GM08714 (cell line): ENCODE data around the gene HEXB.

Experiments used
- H3K4me3 ChIP-seq: fragments of 200-500 bp; sonication (Bioruptor generic); 2 replicates; pipeline ENCODE4 v1.5.1; 2014; ENCODE audit warnings: mild to moderate bottlenecking, low read length, inconsistent platforms
- ZNF274 ChIP-seq: IDR thresholded peaks from 2 replicates; pipeline ENCODE4 v1.6.1; 2012; ENCODE audit warnings: mild to moderate bottlenecking, low read depth, low read length

The HEXB gene

GRCh38 chr5:74684900-74685851 is at the start of gene HEXB:
TSS of gene HEXB (plus strand) at chr5:74685233. CDS start at chr5:74685261, 28 bp downstream.
- TF ChIP-seq ZNF274: no peak
- peak within 1 kb of the TSS; percentile 81 for H3K4me3 ChIP-seq

- no peak for TF ChIP-seq ZNF274
- no peak overlapping the region for H3K4me3 ChIP-seq
These were observed 48.9 kb upstream of the HEXB start for GRCh38 chr5:74636149-74636548.

- TF ChIP-seq ZNF274: no peak
- H3K4me3 ChIP-seq: no peak overlapping the region
These were observed 48.5 kb upstream of the HEXB start for GRCh38 chr5:74636552-74636951.

- peak overlapping the region; percentile 98 for H3K4me3 ChIP-seq
- no peak for TF ChIP-seq ZNF274
These were observed 46.5 kb upstream of the HEXB start for GRCh38 chr5:74638544-74638969.

GRCh38 chr5:74638970-74639806 is 45.8 kb upstream of the HEXB start:
- no peak for TF ChIP-seq ZNF274
- peak overlapping the region; percentile 98 for H3K4me3 ChIP-seq

GRCh38 chr5:74639807-74640449 is 45.1 kb upstream of the HEXB start:
- peak overlapping the region; percentile 98 for H3K4me3 ChIP-seq
- TF ChIP-seq ZNF274: no peak

- no peak for TF ChIP-seq ZNF274
- H3K4me3 ChIP-seq: peak within 1 kb of the TSS; percentile 98
These were observed 44.5 kb upstream of the HEXB start, which contains the start of gene ENC1 for GRCh38 chr5:74640450-74640953. TSS of gene ENC1 (minus strand) at chr5:74640728. CDS start at chr5:74636485, 4,243 bp downstream.

- peak overlapping the region; percentile 98; the same call in 1 of the 2 replicates for H3K4me3 ChIP-seq
- TF ChIP-seq ZNF274: no peak
These were observed 43.9 kb upstream of the HEXB start for GRCh38 chr5:74640954-74641734.

GRCh38 chr5:74641735-74642542 is 43.1 kb upstream of the HEXB start:
- H3K4me3 ChIP-seq: peak overlapping the region; percentile 98; the same call in 1 of the 2 replicates
- no peak for TF ChIP-seq ZNF274

- no peak overlapping the region for H3K4me3 ChIP-seq
These were observed 42.5 kb upstream of the HEXB start for GRCh38 chr5:74642543-74642863.

GRCh38 chr5:74643111-74643562 is 41.9 kb upstream of the HEXB start:
- H3K4me3 ChIP-seq: no peak overlapping the region
- TF ChIP-seq ZNF274: no peak

More at GRCh38 chr5:74642543-74642863, 42.5 kb upstream of the HEXB start:
- TF ChIP-seq ZNF274: no peak

- H3K4me3 ChIP-seq: no peak overlapping the region
- no peak for TF ChIP-seq ZNF274
These were observed 37.9 kb upstream of the HEXB start for GRCh38 chr5:74647096-74647495.
